Neuronal stem cell (in vitro differentiated cells): Measurements from ENCODE around the gene DSCAM.

Source experiments
- DNase-seq: peaks from one replicate; pipeline ENCODE4 v3.0.0-alpha.2; 2013; ENCODE audit warnings: low spot score
- H2AFZ ChIP-seq: one replicate; pipeline ENCODE4 v1.6.1; 2013; ENCODE audit warnings: mild to moderate bottlenecking, low read length, inconsistent platforms
- H2AK5ac ChIP-seq: 2 replicates; pipeline ENCODE4 v1.6.1; 2013; ENCODE audit warnings: low read depth, mild to moderate bottlenecking, inconsistent platforms, low read length, moderate library complexity, mixed read lengths
- H2BK120ac ChIP-seq: 2 replicates; pipeline ENCODE4 v1.6.1; 2013; ENCODE audit warnings: low read depth, mild to moderate bottlenecking, inconsistent platforms, low read length, moderate library complexity, mixed read lengths
- H2BK12ac ChIP-seq: one replicate; pipeline ENCODE4 v1.6.1; 2013; ENCODE audit warnings: low read length, inconsistent platforms
- H2BK15ac ChIP-seq: 2 replicates; pipeline ENCODE4 v1.6.1; 2013; ENCODE audit warnings: mild to moderate bottlenecking, low read length, inconsistent platforms, mixed read lengths
- H2BK5ac ChIP-seq: one replicate; pipeline ENCODE4 v1.6.1; 2013; ENCODE audit warnings: inconsistent platforms, mild to moderate bottlenecking, low read length, moderate library complexity
- H3K14ac ChIP-seq: one replicate; pipeline ENCODE4 v1.6.1; 2013; ENCODE audit warnings: low read length, inconsistent platforms
- H3K18ac ChIP-seq: 2 replicates; pipeline ENCODE4 v1.6.1; 2013; ENCODE audit warnings: low read length, inconsistent platforms
- H3K23ac ChIP-seq: 2 replicates; pipeline ENCODE4 v1.6.1; 2013; ENCODE audit warnings: low read depth, mild to moderate bottlenecking, mixed read lengths, low read length, inconsistent platforms; ENCODE audit not compliant: poor library complexity
- H3K27ac ChIP-seq: replicated peaks from 3 replicates; pipeline ENCODE4 v1.5.1; 2013; ENCODE audit warnings: low read length, inconsistent platforms
- H3K27me3 ChIP-seq, 3 experiments: 2 replicates each; pipeline ENCODE4 v1.6.1; 2013; ENCODE audit warnings: low read length in 3 of 3, mild to moderate bottlenecking in 2 of 3, inconsistent platforms in 1 of 3, low read depth in 1 of 3, mixed read lengths in 1 of 3, moderate library complexity in 1 of 3; ENCODE audit not compliant: control insufficient read depth in 3 of 3, insufficient read depth in 3 of 3
- H3K36me3 ChIP-seq, 2 donors: replicated peaks in 1 of 2; 2 replicates each; pipeline ENCODE4 v1.6.1; 2013; ENCODE audit warnings: low read length in 2 of 2; ENCODE audit not compliant: control insufficient read depth in 2 of 2, insufficient read depth in 2 of 2
- H3K4ac ChIP-seq: 2 replicates; pipeline ENCODE4 v1.6.1; 2013; ENCODE audit warnings: inconsistent platforms, mild to moderate bottlenecking, low read length, moderate library complexity
- H3K4me1 ChIP-seq, 2 donors: 1 replicate in 1 of 2; 2 replicates in 1 of 2; pipeline ENCODE4 v1.6.1; 2013; ENCODE audit warnings: low read length in 2 of 2, low read depth in 1 of 2; ENCODE audit not compliant: control insufficient read depth in 2 of 2, insufficient read depth in 1 of 2
- H3K4me2 ChIP-seq: one replicate; pipeline ENCODE4 v1.6.1; 2013; ENCODE audit warnings: mild to moderate bottlenecking, low read length, inconsistent platforms; ENCODE audit not compliant: insufficient read depth, poor library complexity, severe bottlenecking
- H3K4me3 ChIP-seq, 2 donors: 2 replicates each; pipeline ENCODE4 v1.5.1; 2013; ENCODE audit warnings: low read length in 2 of 2, mild to moderate bottlenecking in 2 of 2, inconsistent platforms in 1 of 2, moderate library complexity in 1 of 2
- H3K79me1 ChIP-seq: one replicate; pipeline ENCODE4 v1.6.1; 2013; ENCODE audit warnings: low read depth, mild to moderate bottlenecking, inconsistent platforms, low read length, moderate library complexity
- H3K9ac ChIP-seq: one replicate; pipeline ENCODE4 v1.6.1; 2013; ENCODE audit warnings: mild to moderate bottlenecking, low read depth, low read length, inconsistent platforms; ENCODE audit not compliant: poor library complexity
- H3K9me3 ChIP-seq, 2 donors: replicated peaks in 1 of 2; 2 replicates each; pipeline versions ENCODE3 to v1.6.1; 2013; ENCODE audit warnings: low read length in 2 of 2, mild to moderate bottlenecking in 2 of 2, inconsistent platforms in 1 of 2, low read depth in 1 of 2, mixed read lengths in 1 of 2, moderate library complexity in 1 of 2; ENCODE audit not compliant: control insufficient read depth in 2 of 2, insufficient read depth in 1 of 2
- H4K8ac ChIP-seq: one replicate; pipeline ENCODE4 v1.6.1; 2013; ENCODE audit warnings: low read depth, mild to moderate bottlenecking, inconsistent platforms, low read length, moderate library complexity
- H4K91ac ChIP-seq: one replicate; pipeline ENCODE4 v1.6.1; 2013; ENCODE audit warnings: low read length, low read depth, mild to moderate bottlenecking, inconsistent platforms; ENCODE audit not compliant: poor library complexity
- WGBS, 2 donors: extraction: QIAGEN DNeasy Blood & Tissue Kit; methylation state at CpG; one replicate each; pipeline ENCODE4 v1.1.7; 2013; ENCODE audit warnings: missing lambda C conversion rate in 2 of 2, mixed read lengths in 1 of 2; ENCODE audit not compliant: insufficient read length in 2 of 2, insufficient replicate concordance in 1 of 2; ENCODE audit errors: extremely low coverage in 2 of 2; 5-methylcytosine and 5-hydroxymethylcytosine counted together

The DSCAM gene

GRCh38 chr21:40335704-40336103 is 511.3 kb downstream of the DSCAM start:
- H2BK5ac ChIP-seq, result no peak overlapping the region
- no peaks in the 10 kb centered on the region for H3K9me3 ChIP-seq
- no peak overlapping the region for H3K4me2 ChIP-seq
- H3K9ac ChIP-seq, result no peak overlapping the region
- no peak overlapping the region for H3K23ac ChIP-seq
- H3K36me3 ChIP-seq, result no peaks in the 10 kb centered on the region
- no peak overlapping the region for H3K18ac ChIP-seq
- DNase-seq, result no peak
- no peak overlapping the region for H3K14ac ChIP-seq
- H4K8ac ChIP-seq, result no peak overlapping the region
- no peak overlapping the region for H2AK5ac ChIP-seq
- no CpG with 5 or more reads among the region's 5 CpGs for WGBS, 2 donors
- peak overlapping the region; percentile 18 for H2AFZ ChIP-seq
- no peak overlapping the region for H3K27ac ChIP-seq
- H2BK12ac ChIP-seq, result no peak overlapping the region
- H3K79me1 ChIP-seq, result no peaks in the 10 kb centered on the region
- no peak overlapping the region for H4K91ac ChIP-seq
- H3K4me1 ChIP-seq, result peaks cover 0 to 2% of the 10 kb centered on the region in 2 donors
- no peak overlapping the region for H3K4ac ChIP-seq
- no peak overlapping the region for H2BK15ac ChIP-seq
- H3K27me3 ChIP-seq, result no peaks in the 10 kb centered on the region
- H2BK120ac ChIP-seq, result no peak overlapping the region
- H3K4me3 ChIP-seq, result no peak overlapping the region

- H3K79me1 ChIP-seq, result no peaks in the 10 kb centered on the region
- H2AFZ ChIP-seq, result no peak overlapping the region
- no peaks in the 10 kb centered on the region for H3K9me3 ChIP-seq
- H2BK15ac ChIP-seq, result no peak overlapping the region
- no peaks in the 10 kb centered on the region for H3K36me3 ChIP-seq
- H3K4me3 ChIP-seq, result no peak overlapping the region
- no peak overlapping the region for H4K91ac ChIP-seq
- no peak overlapping the region for H3K27ac ChIP-seq
- H4K8ac ChIP-seq, result no peak overlapping the region
- H3K18ac ChIP-seq, result no peak overlapping the region
- H3K27me3 ChIP-seq, result no peaks in the 10 kb centered on the region
- no peak overlapping the region for H3K14ac ChIP-seq
- no peak overlapping the region for H3K4me2 ChIP-seq
- no peak overlapping the region for H3K23ac ChIP-seq
- H2BK12ac ChIP-seq, result no peak overlapping the region
- whole genome bisulfite sequencing, 2 donors, result no CpG with 5 or more reads among the region's 6 CpGs
- no peak overlapping the region for H2BK120ac ChIP-seq
- H3K4ac ChIP-seq, result no peak overlapping the region
- H2BK5ac ChIP-seq, result no peak overlapping the region
- no peak overlapping the region for H3K9ac ChIP-seq
- H2AK5ac ChIP-seq, result no peak overlapping the region
- H3K4me1 ChIP-seq, result peaks cover 0 to 2% of the 10 kb centered on the region in 2 donors
- no peak for DNase-seq
Observed at GRCh38 chr21:40334159-40334558, 512.8 kb downstream of the DSCAM start.

- Histone ChIP-seq H2BK120ac (no peak overlapping the region), H4K91ac (no peak overlapping the region), H4K8ac (no peak overlapping the region), H3K4me3 (no peak overlapping the region), H2BK15ac (no peak overlapping the region), H2AFZ (no peak overlapping the region), H3K36me3 (no peaks in the 10 kb centered on the region), H3K14ac (peak overlapping the region; percentile 75), H2BK12ac (no peak overlapping the region), H3K27ac (no peak overlapping the region), H3K4me2 (no peak overlapping the region), H3K18ac (no peak overlapping the region), H3K79me1 (no peaks in the 10 kb centered on the region), H3K4me1 (peaks cover 0 to 2% of the 10 kb centered on the region in 2 donors), H3K9me3 (no peaks in the 10 kb centered on the region), H3K4ac (no peak overlapping the region), H2BK5ac (no peak overlapping the region), H3K23ac (no peak overlapping the region), H3K9ac (no peak overlapping the region), H2AK5ac (no peak overlapping the region), H3K27me3 (no peaks in the 10 kb centered on the region)
- no peak for DNase-seq
- WGBS, 2 donors, result no CpG with 5 or more reads among the region's 4 CpGs
Observed at GRCh38 chr21:40333731-40334130, 513.2 kb downstream of the DSCAM start.

GRCh38 chr21:40331804-40332203 is 515.2 kb downstream of the DSCAM start:
- H2BK120ac ChIP-seq, result no peak overlapping the region

More at GRCh38 chr21:40331804-40332203, 515.2 kb downstream of the DSCAM start:
- H3K36me3 ChIP-seq, result no peaks in the 10 kb centered on the region
- no peak overlapping the region for H3K23ac ChIP-seq
- no peak overlapping the region for H3K14ac ChIP-seq
- no peak overlapping the region for H4K8ac ChIP-seq
- H3K9me3 ChIP-seq, result no peaks in the 10 kb centered on the region
- no peak overlapping the region for H2AFZ ChIP-seq
- WGBS, 2 donors, result no CpG with 5 or more reads among the region's 3 CpGs
- H2BK12ac ChIP-seq, result no peak overlapping the region
- H2AK5ac ChIP-seq, result no peak overlapping the region
- H3K27ac ChIP-seq, result no peak overlapping the region
- H3K79me1 ChIP-seq, result no peaks in the 10 kb centered on the region
- DNase-seq, result no peak
- no peak overlapping the region for H3K4ac ChIP-seq
- H3K27me3 ChIP-seq, result no peaks in the 10 kb centered on the region
- no peak overlapping the region for H3K18ac ChIP-seq
- H4K91ac ChIP-seq, result no peak overlapping the region
- H3K4me3 ChIP-seq, result no peak overlapping the region
- H3K4me2 ChIP-seq, result no peak overlapping the region
- H2BK15ac ChIP-seq, result no peak overlapping the region
- no peak overlapping the region for H2BK5ac ChIP-seq
- peaks cover 0 to 2% of the 10 kb centered on the region in 2 donors for H3K4me1 ChIP-seq
- no peak overlapping the region for H3K9ac ChIP-seq
